Stimulated activated CD4-positive, alpha-beta T cell treated with anti-CD3 and anti-CD28 coated beads, Interleukin-12 subunit alpha, Interleukin-12 subunit beta, amount 100 ng/mL, for 4 hours (primary cell): ENCODE results near the gene AHCYL1.
A peak's percentile ranks its signal among the peaks of the same experiment; 100 is the strongest.
"Not testable (repeated sequence)": the region's sequence is repeated elsewhere in the genome, so short reads cannot be mapped to it uniquely, and the experiment has no call there.

ENCODE experiments used
- DNase-seq: peaks from one replicate; pipeline ENCODE4 v3.0.0-alpha.2; 2020

AHCYL1 gene

GRCh38 chr1:110003747-110004428 lies 19.3 kb downstream of the AHCYL1 start:
- peak; percentile 23 for DNase-seq

- DNase-seq: no peak
These were observed 20.0 kb downstream of the AHCYL1 start for GRCh38 chr1:110004583-110004982.

DNA sequence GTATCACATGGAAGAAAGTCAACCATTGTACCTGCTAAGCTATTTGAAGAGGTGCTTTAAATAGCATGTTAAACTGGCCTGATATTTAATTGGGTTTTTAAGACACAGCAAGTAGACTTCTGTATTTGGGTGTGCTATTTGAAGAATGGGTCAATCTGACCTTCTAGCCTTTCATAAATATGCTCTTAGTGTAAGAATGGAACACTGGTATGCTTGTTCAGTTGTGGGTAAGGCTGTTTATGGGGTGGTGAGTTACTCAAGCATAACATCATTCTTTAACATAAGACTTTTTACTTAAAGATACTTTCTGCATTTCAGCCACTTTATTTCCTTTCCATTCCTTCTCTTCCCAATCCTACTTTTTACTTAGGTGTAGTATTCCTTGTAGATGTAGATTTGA lies 21.4 kb downstream of the AHCYL1 start:
- DNase-seq: no peak

DNA sequence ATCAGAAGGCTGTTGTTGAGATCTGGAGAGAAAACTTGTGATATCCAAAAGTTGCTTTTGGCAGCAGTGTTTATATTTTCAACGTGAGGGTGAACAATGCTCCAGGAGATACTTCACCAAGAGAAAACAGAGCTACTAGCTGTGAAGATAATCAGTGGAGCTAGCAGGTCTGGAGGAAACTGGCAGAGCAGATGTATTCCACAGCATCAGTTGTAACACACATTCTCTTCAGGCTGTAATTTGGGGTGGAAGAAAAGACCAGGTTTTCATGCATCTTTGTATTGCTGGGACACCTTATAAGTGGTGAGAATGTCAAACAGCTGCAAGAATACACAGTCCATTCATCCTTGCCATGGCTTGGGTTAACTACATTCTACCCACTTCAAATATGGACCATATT lies 22.0 kb downstream of the AHCYL1 start:
- DNase-seq: no peak

DNA sequence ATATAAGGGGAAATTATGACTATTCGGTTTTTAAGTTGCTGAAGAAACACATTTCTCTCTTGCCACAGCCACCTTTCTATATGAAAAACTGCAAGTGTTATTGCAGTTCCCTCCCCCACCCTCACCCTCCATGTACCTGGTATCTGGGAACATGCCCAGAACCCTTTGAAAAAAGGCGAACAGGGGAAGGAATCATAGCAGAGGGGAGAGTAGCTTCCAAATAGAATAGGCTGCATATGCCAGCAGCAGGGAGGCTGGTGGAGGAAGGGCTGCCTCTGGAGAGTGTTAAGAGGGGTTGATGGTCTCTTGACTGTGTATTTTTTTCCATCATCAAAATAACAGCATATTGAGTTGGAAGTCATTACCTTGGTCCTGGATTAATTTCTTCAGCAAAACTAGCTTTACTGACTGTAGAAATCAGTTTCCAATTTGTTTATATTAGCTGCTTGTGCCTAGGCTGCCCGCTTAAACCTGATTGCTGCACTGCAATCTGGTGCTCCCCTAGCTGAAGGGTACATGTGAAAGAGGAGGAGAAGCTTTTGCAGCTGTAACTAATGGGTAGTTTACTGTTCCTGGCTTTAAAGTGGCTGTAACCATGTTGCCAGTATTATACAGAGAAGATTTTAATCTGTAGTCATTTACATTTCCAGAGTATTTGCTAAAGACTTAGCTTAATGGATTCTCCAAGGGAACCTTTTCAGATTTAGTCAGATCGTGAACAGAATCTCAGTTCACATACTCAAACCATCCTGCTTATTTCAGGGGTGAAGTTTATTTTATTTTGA lies 22.7 kb downstream of the AHCYL1 start:
- no peak for DNase-seq

DNA sequence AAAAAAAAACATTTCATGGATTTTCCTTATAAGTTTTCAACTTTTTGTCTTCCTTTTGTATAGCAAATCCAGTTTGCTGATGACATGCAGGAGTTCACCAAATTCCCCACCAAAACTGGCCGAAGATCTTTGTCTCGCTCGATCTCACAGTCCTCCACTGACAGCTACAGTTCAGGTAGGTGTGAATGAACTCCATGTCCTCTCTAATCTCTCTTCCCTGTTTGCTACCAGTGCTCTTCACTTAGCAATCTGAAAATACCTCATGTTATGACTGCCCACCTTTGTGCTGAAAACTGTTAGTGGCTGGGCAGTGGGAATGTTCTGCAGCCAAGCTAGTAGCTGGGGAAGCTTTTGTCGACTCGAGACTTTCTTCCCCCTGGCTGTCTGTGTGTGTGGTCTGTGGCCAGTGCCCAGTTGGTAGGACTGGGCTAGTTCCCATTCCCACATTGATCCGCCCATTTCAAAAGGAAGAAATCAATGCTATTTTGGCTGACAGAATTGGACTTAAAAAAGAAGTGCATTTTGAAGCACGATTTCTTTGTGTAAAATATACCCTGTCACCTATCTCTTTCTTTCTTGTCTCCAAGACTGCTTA lies 24.5 kb downstream of the AHCYL1 start:
- no peak for DNase-seq

GRCh38 chr1:110011527-110012041 lies 27.0 kb downstream of the AHCYL1 start:
- DNase-seq: no peak

GRCh38 chr1:110012100-110012780 lies 27.7 kb downstream of the AHCYL1 start:
- DNase-seq: no peak

DNA sequence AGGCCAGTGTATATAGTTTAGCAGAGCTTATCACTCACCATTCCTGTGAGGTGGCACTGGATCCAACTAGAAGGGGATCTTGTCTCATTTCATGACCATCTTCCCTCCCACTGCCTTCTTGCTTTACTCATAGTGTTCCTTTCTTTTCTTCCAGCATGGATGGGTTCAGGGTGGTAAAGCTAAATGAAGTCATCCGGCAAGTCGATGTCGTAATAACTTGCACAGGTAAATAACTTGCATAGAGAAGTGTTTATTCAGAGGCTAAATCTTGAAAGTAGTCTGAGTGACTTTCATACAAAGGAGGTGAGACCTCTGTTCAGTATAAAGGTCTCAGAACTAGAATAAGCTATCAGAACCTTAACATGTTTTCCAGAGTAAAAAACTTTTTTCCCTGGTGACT lies 33.2 kb downstream of the AHCYL1 start:
- DNase-seq: no peak

DNA sequence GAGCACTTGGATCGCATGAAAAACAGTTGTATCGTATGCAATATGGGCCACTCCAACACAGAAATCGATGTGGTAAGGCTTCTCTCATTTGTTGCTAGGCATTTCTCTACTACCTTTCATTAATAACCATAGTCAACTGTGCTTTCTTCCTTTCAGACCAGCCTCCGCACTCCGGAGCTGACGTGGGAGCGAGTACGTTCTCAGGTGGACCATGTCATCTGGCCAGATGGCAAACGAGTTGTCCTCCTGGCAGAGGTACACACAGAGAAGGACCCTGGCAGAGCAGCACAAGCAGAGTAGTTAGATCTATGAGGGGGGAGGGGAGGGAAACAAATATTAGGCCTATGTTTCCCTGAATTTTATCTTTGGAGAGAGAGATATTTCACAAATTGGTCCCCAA lies 33.8 kb downstream of the AHCYL1 start:
- DNase-seq: no peak

DNA sequence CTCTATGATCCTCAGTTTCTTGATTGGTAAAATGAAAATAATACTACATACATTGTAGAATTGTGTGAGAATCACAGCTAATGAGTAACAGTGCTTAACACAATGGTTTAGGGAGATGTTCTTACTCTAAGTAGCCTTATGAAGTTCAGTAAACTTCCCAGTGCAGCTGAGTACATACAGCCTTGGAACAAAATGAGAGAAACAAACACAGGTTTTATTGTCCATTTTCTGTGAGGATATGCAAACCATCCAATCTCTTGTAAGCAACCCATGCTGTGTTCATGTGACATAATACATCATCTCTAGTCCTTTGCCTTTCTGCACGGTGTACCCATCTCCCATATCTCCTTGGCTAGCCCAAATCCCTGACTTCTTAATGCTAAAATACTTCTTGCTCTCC lies 35.2 kb downstream of the AHCYL1 start:
- no peak for DNase-seq

GRCh38 chr1:110021285-110021684 lies 36.7 kb downstream of the AHCYL1 start:
- DNase-seq: no peak

DNA sequence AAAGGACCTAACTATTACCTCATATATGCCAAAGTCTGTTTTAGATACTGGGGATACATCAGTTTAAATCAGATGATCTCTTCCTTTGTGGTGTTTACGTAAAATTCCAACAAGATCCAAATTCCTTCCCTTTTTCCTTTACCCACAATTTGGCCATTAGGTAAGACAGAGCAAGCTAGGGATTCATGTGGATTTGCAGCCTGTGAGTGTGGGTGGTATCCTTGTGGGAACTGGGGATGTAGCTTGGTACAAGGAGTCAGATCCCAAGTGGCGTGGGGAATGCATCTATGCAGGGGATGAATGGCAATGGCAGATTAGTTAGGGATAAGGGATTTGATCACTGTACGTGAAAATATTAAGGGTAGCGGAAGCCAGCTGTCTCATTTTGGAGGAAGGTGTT lies 40.0 kb downstream of the AHCYL1 start:
- no peak for DNase-seq

GRCh38 chr1:110030687-110031086 lies 46.1 kb downstream of the AHCYL1 start:
- not testable (repeated sequence) for DNase-seq

- no peak for DNase-seq
These were observed 47.8 kb downstream of the AHCYL1 start for GRCh38 chr1:110032327-110032726.

DNA sequence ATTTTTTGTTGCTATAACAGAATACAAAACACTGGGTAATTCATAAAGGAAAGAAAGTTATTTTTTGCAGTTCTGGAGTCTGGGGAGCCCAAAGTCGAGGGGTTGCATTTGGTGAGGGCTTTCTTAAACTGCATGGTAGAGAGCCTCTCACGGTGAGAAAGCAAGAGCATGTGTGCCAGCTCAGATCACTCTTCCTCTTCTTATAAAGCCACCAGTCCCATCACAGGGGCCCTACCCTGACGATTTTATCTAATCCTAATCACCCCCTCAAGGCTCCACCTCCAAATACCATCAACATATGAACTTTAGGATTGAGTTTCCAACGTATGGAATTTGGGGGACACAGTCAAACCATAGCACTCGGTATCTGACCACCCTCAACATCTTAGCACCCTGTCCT lies 48.9 kb downstream of the AHCYL1 start:
- DNase-seq: no peak

- no peak for DNase-seq
These were observed 49.5 kb downstream of the AHCYL1 start for GRCh38 chr1:110034040-110034450.

- DNase-seq: peak; percentile 81
These were observed 50.1 kb downstream of the AHCYL1 start, which contains the start of gene STRIP1 for GRCh38 chr1:110034451-110035235. Gene STRIP1, plus strand, starts transcription at chr1:110034624. Its CDS starts 14 bp downstream, at chr1:110034638.

GRCh38 chr1:110035236-110035752 lies 50.7 kb downstream of the AHCYL1 start:
- no peak for DNase-seq

- DNase-seq: no peak
These were observed 53.7 kb downstream of the AHCYL1 start for GRCh38 chr1:110038271-110038670.

GRCh38 chr1:110039641-110040040 lies 55.1 kb downstream of the AHCYL1 start:
- no peak for DNase-seq

DNA sequence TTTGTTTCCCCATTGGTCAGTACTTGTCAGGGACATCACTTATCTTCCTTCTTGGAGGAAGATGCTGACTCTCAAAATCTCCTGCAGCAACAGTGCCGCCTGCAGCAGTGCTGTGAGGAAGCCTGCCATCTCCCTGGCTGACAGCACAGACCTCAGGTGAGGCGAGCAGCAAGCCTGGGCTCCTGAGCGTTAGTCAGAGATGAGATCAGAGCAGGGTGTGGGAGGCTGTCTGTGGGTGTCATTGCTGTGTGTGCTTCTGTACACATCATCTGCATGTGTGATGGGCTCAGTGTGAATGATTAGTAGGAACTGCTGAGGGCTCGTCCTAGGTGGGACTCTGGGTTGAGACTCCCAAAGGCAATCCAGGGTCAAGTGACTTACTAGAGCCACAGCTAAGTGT lies 56.0 kb downstream of the AHCYL1 start:
- peak; percentile 29 for DNase-seq
